Coronary artery (tissue), 2 donors: ENCODE results near the gene ADGRD1.

Experiments
- DNase-seq: peaks from one replicate; pipeline ENCODE4 v3.0.0-alpha.2; 2017; ENCODE audit warnings: low spot score
- H3K27ac ChIP-seq, 2 donors: fragments of 200-600 bp; sonication (generic); one replicate each; pipeline ENCODE4 v1.5.1; 2016 to 2019
- H3K4me3 ChIP-seq: fragments of 200-600 bp; sonication (generic); 2 replicates; pipeline ENCODE4 v1.5.1; 2016; ENCODE audit warnings: mild to moderate bottlenecking, moderate library complexity
- CTCF ChIP-seq: fragments of 200-600 bp; sonication (generic); IDR thresholded peaks from one replicate; pipeline ENCODE4 v1.5.1; 2019; ENCODE audit warnings: antibody characterized with exemption

ADGRD1 gene

GRCh38 chr12:131010396-131011131 is 56.9 kb downstream of the ADGRD1 start:
- no peak for DNase-seq
- TF ChIP-seq CTCF, result no peak
- no peak overlapping the region for H3K4me3 ChIP-seq
- peak overlapping the region in 1 of 2 donors; percentile 72 for H3K27ac ChIP-seq

GRCh38 chr12:131011165-131012079 is 57.7 kb downstream of the ADGRD1 start:
- peak overlapping the region in 1 of 2 donors; percentile 72 for H3K27ac ChIP-seq
- no peak for TF ChIP-seq CTCF
- H3K4me3 ChIP-seq, result no peak overlapping the region
- DNase-seq, result no peak

- Histone ChIP-seq H3K27ac (no peak overlapping the region), H3K4me3 (no peak overlapping the region)
- no peak for DNase-seq
- TF ChIP-seq CTCF, result no peak
These were observed 58.8 kb downstream of the ADGRD1 start for GRCh38 chr12:131012279-131013069.

GRCh38 chr12:131013118-131013517 is 59.4 kb downstream of the ADGRD1 start:
- Histone ChIP-seq H3K4me3 (no peak overlapping the region), H3K27ac (no peak overlapping the region)
- no peak for DNase-seq
- no peak for TF ChIP-seq CTCF

- no peak overlapping the region for H3K27ac ChIP-seq
- TF ChIP-seq CTCF, result no peak
- H3K4me3 ChIP-seq, result no peak overlapping the region
- no peak for DNase-seq
These were observed 60.6 kb downstream of the ADGRD1 start for GRCh38 chr12:131014343-131014742.

- H3K4me3 ChIP-seq, result no peak overlapping the region
- no peak overlapping the region for H3K27ac ChIP-seq
- no peak for TF ChIP-seq CTCF
- DNase-seq, result no peak
These were observed 62.1 kb downstream of the ADGRD1 start for GRCh38 chr12:131015581-131016337.
